ENCODE measurements around the gene COL18A1. TPM values are rescaled to one million over a fixed set of nuclear protein-coding genes. Genes with fewer than 3 reads are reported as not detected.

Gene COL18A1
- total RNA-seq, 4 donors from 2014 or later = 64.7 to 110 (median 98.9) TPM

DNA sequence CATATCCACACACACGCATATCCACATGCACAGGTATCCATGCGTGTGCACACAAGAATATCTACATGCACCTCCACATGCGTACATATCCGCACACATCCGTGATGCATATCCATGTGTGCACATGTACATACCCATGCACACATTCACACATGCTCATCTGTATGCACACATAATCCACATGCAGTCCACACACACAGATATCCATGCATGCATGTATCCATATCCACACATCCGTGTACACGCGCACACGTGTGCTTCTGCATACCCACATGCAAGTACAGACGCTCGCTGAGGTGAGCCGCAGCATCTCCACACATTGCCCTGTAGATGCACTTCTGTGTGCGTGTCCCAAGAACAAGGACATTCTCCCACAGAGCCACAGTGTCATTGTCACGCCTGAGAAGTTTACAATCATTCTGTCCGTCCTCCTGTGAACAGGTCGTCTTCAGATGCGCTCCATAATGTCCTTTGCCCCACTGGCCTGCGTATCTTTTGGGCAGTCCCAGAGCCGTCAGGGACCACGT is 43.4 kb downstream of the COL18A1 start:
- TF ChIP-seq, protein P1, sequence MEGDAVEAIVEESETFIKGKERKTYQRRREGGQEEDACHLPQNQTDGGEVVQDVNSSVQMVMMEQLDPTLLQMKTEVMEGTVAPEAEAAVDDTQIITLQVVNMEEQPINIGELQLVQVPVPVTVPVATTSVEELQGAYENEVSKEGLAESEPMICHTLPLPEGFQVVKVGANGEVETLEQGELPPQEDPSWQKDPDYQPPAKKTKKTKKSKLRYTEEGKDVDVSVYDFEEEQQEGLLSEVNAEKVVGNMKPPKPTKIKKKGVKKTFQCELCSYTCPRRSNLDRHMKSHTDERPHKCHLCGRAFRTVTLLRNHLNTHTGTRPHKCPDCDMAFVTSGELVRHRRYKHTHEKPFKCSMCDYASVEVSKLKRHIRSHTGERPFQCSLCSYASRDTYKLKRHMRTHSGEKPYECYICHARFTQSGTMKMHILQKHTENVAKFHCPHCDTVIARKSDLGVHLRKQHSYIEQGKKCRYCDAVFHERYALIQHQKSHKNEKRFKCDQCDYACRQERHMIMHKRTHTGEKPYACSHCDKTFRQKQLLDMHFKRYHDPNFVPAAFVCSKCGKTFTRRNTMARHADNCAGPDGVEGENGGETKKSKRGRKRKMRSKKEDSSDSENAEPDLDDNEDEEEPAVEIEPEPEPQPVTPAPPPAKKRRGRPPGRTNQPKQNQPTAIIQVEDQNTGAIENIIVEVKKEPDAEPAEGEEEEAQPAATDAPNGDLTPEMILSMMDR (IDR thresholded peaks at IDR 0.05) = no peak
- DNase-seq (ENCODE audit: low spot score) = no peak
- ATAC-seq (ENCODE audit: low FRiP score) = no peak

DNA sequence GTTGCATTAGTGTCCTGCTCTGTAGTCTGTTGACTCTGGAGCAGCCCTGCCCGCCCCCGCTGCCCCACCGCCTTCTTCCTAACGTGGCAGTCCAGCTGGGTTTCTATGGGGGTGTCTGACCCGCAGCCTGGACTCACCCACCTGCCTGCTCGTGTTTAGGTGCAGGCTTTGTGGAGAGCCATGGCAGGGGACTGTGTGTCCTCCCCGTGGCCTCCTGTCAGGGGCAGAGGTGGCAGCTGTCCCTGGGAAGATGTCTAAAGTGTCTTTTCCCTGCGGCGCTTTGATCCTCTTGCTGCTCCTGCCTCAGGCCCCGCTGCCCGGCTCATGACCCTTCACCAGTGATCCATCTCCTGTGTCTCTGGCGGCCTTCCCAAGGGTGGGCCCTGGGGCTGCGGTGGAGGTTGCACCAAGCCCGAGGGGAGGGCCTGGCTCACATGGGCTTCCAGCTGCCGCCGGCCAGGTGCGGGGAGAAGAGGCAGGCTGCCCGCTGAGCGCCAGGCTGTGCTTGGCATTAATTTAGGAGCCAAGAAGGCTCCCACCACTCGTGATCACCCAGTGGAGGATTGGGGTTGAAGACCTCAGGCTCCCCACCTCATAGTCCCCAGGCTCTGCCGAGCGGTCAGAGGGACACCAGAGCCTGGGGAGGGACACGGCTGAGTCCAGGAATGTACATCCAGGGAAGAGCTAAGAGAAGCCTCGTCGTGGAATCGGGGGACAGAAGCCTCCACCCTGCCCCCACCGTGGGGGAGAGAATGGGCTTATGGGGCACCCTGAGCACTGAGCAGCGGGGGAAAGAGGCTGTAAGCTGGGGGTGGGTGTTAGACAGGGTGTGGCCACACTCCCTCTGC is 44.1 kb downstream of the COL18A1 start:
- no peak for DNase-seq (ENCODE audit: low spot score)
- ATAC-seq (ENCODE audit: low FRiP score) = peak; percentile 9
- TF ChIP-seq, protein P1 (IDR thresholded peaks at IDR 0.05) = no peak

DNA sequence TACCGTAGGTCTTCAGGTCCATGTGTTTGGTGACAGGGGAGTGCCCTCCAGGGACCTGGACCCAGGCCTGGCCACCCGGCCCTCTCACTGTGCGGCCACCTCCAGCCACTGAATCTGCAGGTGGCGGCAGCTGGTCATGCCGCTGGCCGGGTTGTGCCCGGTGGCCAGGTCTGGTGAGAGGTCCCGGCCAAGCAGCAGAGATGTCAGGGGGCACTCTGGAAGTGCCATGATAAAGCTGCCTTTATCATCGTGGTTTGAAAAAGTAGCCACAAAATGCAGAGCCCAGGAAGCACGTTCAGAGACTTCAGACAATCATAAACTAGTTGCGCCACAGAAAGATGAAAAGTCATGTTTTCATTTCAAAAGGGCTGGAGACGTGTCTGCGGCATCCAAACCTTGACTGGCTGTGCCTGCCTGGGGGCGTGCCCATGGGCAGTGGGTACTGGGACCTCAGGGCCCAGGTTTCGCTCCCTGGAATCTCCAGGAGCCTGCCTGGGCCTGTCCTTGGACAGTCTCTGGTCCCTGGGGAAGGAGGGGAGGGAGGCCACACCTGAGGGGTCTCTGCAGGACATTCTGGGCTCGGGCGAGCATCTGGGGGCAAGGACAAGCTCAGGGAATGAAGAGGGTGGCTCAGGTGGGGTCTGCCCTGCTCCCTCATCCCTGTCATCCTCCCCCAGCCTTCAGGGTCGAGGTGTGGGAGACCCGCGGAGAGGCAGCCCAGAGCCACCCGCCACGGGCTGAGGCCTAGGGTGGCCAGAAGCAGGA is 44.9 kb downstream of the COL18A1 start:
- ATAC-seq (ENCODE audit: low FRiP score) (peak; percentile 15), DNase-seq (ENCODE audit: low spot score) (no peak)
- TF ChIP-seq, protein P1 (IDR thresholded peaks at IDR 0.05) = no peak

DNA sequence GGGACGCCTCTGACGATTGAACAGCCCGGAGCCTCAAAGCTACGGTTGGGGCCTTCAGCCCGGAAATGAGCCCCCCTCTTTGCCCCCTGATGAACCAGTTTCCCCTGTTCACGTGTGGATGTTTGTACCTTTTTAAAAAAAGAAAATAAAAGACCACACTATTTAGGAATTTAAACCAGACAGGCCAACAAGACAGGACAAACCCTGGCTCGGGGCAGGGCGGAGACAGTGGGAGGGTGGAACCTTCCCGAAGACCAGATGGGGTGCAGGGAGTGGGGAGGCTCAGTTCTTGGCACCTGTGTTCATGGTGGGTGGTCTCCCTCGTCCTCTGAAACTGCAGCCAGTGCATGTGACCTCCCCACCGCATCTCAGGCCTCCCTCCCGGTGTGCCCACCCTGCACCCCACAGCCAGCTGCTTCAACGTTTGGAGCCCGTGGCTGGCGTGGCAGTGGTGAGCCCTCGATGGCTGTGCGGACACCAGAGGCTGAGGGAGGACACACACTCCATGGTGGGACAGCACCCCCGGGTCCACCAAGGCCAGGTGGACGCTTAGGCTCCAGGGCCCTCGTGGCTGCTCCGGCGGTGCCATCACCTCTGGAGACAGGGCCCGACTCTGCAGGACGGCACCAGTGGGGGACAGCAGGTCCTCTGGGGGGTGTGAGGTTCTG is 45.6 kb downstream of the COL18A1 start:
- no peak for DNase-seq (ENCODE audit: low spot score)
- no peak for ATAC-seq (ENCODE audit: low FRiP score)
- TF ChIP-seq, protein P1 (IDR thresholded peaks at IDR 0.05) = no peak

- no peak for ATAC-seq (ENCODE audit: low FRiP score)
- no peak for DNase-seq (ENCODE audit: low spot score)
- TF ChIP-seq, protein P1 (IDR thresholded peaks at IDR 0.05) = no peak
Measured at GRCh38 chr21:45451091-45451740, 46.3 kb downstream of the COL18A1 start.

GRCh38 chr21:45451771-45452182 is 46.8 kb downstream of the COL18A1 start:
- no peak for DNase-seq (ENCODE audit: low spot score)
- TF ChIP-seq, protein P1 (IDR thresholded peaks at IDR 0.05) = no peak
- no peak for ATAC-seq (ENCODE audit: low FRiP score)
